Measurements from ENCODE around the gene CDH10. TPM values are rescaled to one million over a fixed set of nuclear protein-coding genes. Genes with fewer than 3 reads are reported as not detected.

CDH10 gene
- total RNA-seq, 2 donors from 2014 or later, result 0.82 to 1.6 TPM

DNA sequence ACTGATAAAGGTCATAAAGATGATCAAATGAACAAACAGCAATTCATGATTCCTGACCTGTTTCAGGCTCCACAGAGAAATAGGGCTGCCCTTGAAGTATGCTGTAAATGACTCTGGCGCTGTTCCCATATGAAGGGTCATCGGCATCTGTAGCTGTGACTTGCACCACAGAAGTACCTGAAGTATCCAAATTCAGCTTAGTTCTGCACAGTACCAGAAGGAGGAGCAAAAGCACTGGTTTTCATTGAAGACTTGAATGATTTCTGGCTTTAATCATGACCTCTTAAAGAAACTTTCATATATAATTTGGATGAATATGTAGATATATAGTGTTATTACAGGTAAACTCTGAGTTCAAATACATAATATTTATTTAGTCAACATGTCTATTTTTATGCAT, 109.1 kb downstream of the CDH10 start:
- no peak overlapping the region for H3K9ac ChIP-seq (ENCODE audit: extremely low read depth, low read length, poor library complexity, severe bottlenecking)
- 93% methylated on average over 2 of the region's 2 CpGs for WGBS, 2 experiments (ENCODE audit: insufficient coverage in 1 of 2, insufficient read length in 1 of 2)
- H3K27ac Mint-ChIP-seq, result no peak overlapping the region
- no peaks in the 10 kb centered on the region for H3K9me3 Mint-ChIP-seq
- H3K4me3 Mint-ChIP-seq, result no peak overlapping the region
- H3K36me3 Mint-ChIP-seq (ENCODE audit: low read depth), result no peaks in the 10 kb centered on the region
- peak; percentile 55 for TF ChIP-seq CTCF (conservative IDR thresholded peaks at IDR 0.05)
- no peak overlapping the region for H3K4me3 ChIP-seq (ENCODE audit: low read length)
- H3K27ac ChIP-seq (ENCODE audit: low read depth, low read length), result no peak overlapping the region
- DNase-seq, result no peak
- no peaks in the 10 kb centered on the region for H3K4me1 ChIP-seq (ENCODE audit: control insufficient read depth, insufficient read depth, low read length)
- H3K36me3 ChIP-seq (ENCODE audit: control insufficient read depth, insufficient read depth, low read length), result no peaks in the 10 kb centered on the region
- no peaks in the 10 kb centered on the region for H3K27me3 ChIP-seq (ENCODE audit: control insufficient read depth, insufficient read depth, low read length, poor library complexity, severe bottlenecking)
- no peaks in the 10 kb centered on the region for H3K27me3 Mint-ChIP-seq (ENCODE audit: insufficient read depth)
- peaks cover 2% of the 10 kb centered on the region for H3K4me1 Mint-ChIP-seq
- no peaks in the 10 kb centered on the region for H3K9me3 ChIP-seq (ENCODE audit: control insufficient read depth, low read length)

GRCh38 chr5:24530906-24531305, 113.9 kb downstream of the CDH10 start:
- Mint-ChIP-seq H3K36me3 (ENCODE audit: low read depth) (no peaks in the 10 kb centered on the region), H3K9me3 (no peaks in the 10 kb centered on the region), H3K4me3 (no peak overlapping the region), H3K27ac (no peak overlapping the region), H3K27me3 (ENCODE audit: insufficient read depth) (no peaks in the 10 kb centered on the region), H3K4me1 (no peaks in the 10 kb centered on the region)
- no peak overlapping the region for H3K9ac ChIP-seq (ENCODE audit: extremely low read depth, low read length, poor library complexity, severe bottlenecking)
- DNase-seq, result no peak
- WGBS, 2 experiments (ENCODE audit: insufficient coverage in 1 of 2, insufficient read length in 1 of 2), result 96 to 100% methylated on average over 1 of the region's 1 CpG
- H3K27ac ChIP-seq (ENCODE audit: low read depth, low read length), result no peak overlapping the region
- no peaks in the 10 kb centered on the region for H3K36me3 ChIP-seq (ENCODE audit: control insufficient read depth, insufficient read depth, low read length)
- H3K9me3 ChIP-seq (ENCODE audit: control insufficient read depth, low read length), result no peaks in the 10 kb centered on the region
- H3K4me1 ChIP-seq (ENCODE audit: control insufficient read depth, insufficient read depth, low read length), result no peaks in the 10 kb centered on the region
- no peaks in the 10 kb centered on the region for H3K27me3 ChIP-seq (ENCODE audit: control insufficient read depth, insufficient read depth, low read length, poor library complexity, severe bottlenecking)
- no peak for TF ChIP-seq CTCF (conservative IDR thresholded peaks at IDR 0.05)
- no peak overlapping the region for H3K4me3 ChIP-seq (ENCODE audit: low read length)

- Histone ChIP-seq H3K27ac (ENCODE audit: low read depth, low read length) (no peak overlapping the region), H3K4me3 (ENCODE audit: low read length) (no peak overlapping the region), H3K4me1 (ENCODE audit: control insufficient read depth, insufficient read depth, low read length) (no peaks in the 10 kb centered on the region), H3K9ac (ENCODE audit: extremely low read depth, low read length, poor library complexity, severe bottlenecking) (no peak overlapping the region), H3K36me3 (ENCODE audit: control insufficient read depth, insufficient read depth, low read length) (no peaks in the 10 kb centered on the region), H3K27me3 (ENCODE audit: control insufficient read depth, insufficient read depth, low read length, poor library complexity, severe bottlenecking) (no peaks in the 10 kb centered on the region), H3K9me3 (ENCODE audit: control insufficient read depth, low read length) (no peaks in the 10 kb centered on the region)
- Mint-ChIP-seq H3K9me3 (no peaks in the 10 kb centered on the region), H3K4me1 (peaks cover 2% of the 10 kb centered on the region), H3K36me3 (ENCODE audit: low read depth) (no peaks in the 10 kb centered on the region), H3K27me3 (ENCODE audit: insufficient read depth) (no peaks in the 10 kb centered on the region), H3K27ac (no peak overlapping the region), H3K4me3 (no peak overlapping the region)
- no peak for DNase-seq
- WGBS, 2 experiments (ENCODE audit: insufficient coverage in 1 of 2, insufficient read length in 1 of 2), result 82 to 91% methylated on average over 3 to 7 of the region's 7 CpGs
- TF ChIP-seq CTCF (conservative IDR thresholded peaks at IDR 0.05), result no peak
Measured at GRCh38 chr5:24525414-24525813, 119.4 kb downstream of the CDH10 start.
